Transverse colon (tissue), 4 donors: ENCODE data around the gene AP1G2.

Source experiments
- EP300 ChIP-seq: sonication (generic); formaldehyde crosslinking; IDR thresholded peaks from one replicate; pipeline ENCODE4 v1.6.1; 2017; ENCODE audit warnings: antibody characterized with exemption, low read depth
- POLR2A ChIP-seq: fragments of 450-650 bp; IDR thresholded peaks from one replicate; pipeline ENCODE4 v1.6.1; 2016; ENCODE audit warnings: antibody characterized with exemption, mild to moderate bottlenecking, moderate library complexity
- POLR2AphosphoS5 ChIP-seq, 3 donors: sonication (generic); formaldehyde crosslinking; IDR thresholded peaks; one replicate each; pipeline ENCODE4 v1.6.1; 2016; ENCODE audit warnings: antibody characterized with exemption in 3 of 3
- TF ChIP-seq, protein P1 (sequence below), 5 experiments: fragments of 200-600 bp in 3 of 5; fragments of 450-650 bp in 2 of 5; sonication (generic) in 3 of 5; IDR thresholded peaks; 1 replicate in 2 of 5; 2 replicates in 3 of 5; pipeline ENCODE4 v1.5.1; 2016 to 2017; ENCODE audit warnings: antibody characterized with exemption in 5 of 5, inconsistent platforms in 3 of 5, mild to moderate bottlenecking in 2 of 5, moderate library complexity in 1 of 5

DNA sequence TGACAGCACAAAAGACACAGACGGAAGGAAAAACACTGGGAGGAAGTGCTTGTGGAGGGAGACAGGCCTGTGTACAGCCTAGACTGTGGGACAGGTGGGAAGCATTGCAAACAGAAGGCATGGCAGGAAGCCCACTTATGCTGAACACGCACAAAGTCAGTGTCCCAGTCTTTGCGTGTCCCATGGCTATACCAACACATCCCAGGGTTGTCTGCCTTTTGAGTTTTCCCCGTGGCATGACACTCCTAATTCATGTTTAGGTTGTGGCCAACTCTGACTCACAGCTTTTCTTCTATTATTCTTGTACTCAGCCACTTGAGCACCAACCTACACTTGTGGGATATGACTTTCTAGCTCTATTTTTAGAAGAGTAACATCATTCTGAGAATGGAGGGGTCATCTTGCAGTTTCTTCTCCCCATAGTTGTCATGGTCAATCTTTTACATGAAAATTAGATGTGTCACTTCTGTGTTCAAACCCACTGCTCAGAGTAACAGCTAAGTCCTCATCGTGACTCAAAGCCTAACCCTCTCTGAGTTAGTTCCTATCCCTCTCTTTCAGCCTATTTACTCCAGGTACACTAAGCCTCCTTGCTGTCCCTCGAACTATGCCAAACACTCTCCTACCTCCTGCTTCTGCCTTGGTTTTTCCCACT lies 38.5 kb upstream of the AP1G2 start:
- TF ChIP-seq, protein P1, sequence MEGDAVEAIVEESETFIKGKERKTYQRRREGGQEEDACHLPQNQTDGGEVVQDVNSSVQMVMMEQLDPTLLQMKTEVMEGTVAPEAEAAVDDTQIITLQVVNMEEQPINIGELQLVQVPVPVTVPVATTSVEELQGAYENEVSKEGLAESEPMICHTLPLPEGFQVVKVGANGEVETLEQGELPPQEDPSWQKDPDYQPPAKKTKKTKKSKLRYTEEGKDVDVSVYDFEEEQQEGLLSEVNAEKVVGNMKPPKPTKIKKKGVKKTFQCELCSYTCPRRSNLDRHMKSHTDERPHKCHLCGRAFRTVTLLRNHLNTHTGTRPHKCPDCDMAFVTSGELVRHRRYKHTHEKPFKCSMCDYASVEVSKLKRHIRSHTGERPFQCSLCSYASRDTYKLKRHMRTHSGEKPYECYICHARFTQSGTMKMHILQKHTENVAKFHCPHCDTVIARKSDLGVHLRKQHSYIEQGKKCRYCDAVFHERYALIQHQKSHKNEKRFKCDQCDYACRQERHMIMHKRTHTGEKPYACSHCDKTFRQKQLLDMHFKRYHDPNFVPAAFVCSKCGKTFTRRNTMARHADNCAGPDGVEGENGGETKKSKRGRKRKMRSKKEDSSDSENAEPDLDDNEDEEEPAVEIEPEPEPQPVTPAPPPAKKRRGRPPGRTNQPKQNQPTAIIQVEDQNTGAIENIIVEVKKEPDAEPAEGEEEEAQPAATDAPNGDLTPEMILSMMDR (IDR thresholded peaks at IDR 0.05), result no peak
- TF ChIP-seq EP300, result no peak
- no peak for TF ChIP-seq POLR2A
- no peak for TF ChIP-seq POLR2AphosphoS5 (IDR thresholded peaks at IDR 0.05)
